Immature natural killer cell (primary cell): ENCODE results near the gene LIPA. TPM values are rescaled to one million over a fixed set of nuclear protein-coding genes. Genes with fewer than 3 reads are reported as not detected.
"Not testable (repeated sequence)": the region's sequence is repeated elsewhere in the genome, so short reads cannot be mapped to it uniquely, and the experiment has no call there.

Experiments used
- DNase-seq, 3 donors: peaks; one replicate each; pipeline ENCODE4 v3.0.0; 2022; ENCODE audit warnings: mixed read lengths in 1 of 3
- H3K27ac Mint-ChIP-seq, 6 donors: one replicate each; pipeline ENCODE4 v1.8.0; 2020; ENCODE audit warnings: mixed read lengths in 6 of 6, mild to moderate bottlenecking in 5 of 6, inconsistent platforms in 4 of 6, moderate library complexity in 3 of 6
- H3K27me3 Mint-ChIP-seq, 3 donors: one replicate each; pipeline ENCODE4 v1.8.0; 2020 to 2021; ENCODE audit warnings: low read depth in 3 of 3, mild to moderate bottlenecking in 3 of 3, mixed read lengths in 3 of 3, moderate library complexity in 3 of 3, inconsistent platforms in 1 of 3
- H3K36me3 Mint-ChIP-seq, 3 donors: one replicate each; pipeline ENCODE4 v1.8.0; 2020; ENCODE audit warnings: mixed read lengths in 3 of 3, inconsistent platforms in 2 of 3, mild to moderate bottlenecking in 2 of 3
- H3K4me1 Mint-ChIP-seq, 2 donors: one replicate each; pipeline ENCODE4 v1.8.0; 2020; ENCODE audit warnings: inconsistent platforms in 2 of 2, mild to moderate bottlenecking in 2 of 2, mixed read lengths in 2 of 2, moderate library complexity in 1 of 2
- H3K4me3 Mint-ChIP-seq, 5 donors: one replicate each; pipeline ENCODE4 v1.8.0; 2020; ENCODE audit warnings: mild to moderate bottlenecking in 5 of 5, mixed read lengths in 5 of 5, inconsistent platforms in 3 of 5, moderate library complexity in 3 of 5
- H3K9me3 Mint-ChIP-seq, 6 donors: one replicate each; pipeline ENCODE4 v1.8.0; 2020; ENCODE audit warnings: mild to moderate bottlenecking in 6 of 6, mixed read lengths in 6 of 6, inconsistent platforms in 4 of 6, moderate library complexity in 3 of 6
- polyA plus RNA-seq, 3 donors: library from polyadenylated mRNA; unstranded; fragments of 300-500 nt; fragmentation: Illumina TruSeq; gene quantifications; one replicate each; pipeline ENCODE4 v1.2.3, GENCODE V29; 2021

LIPA gene
- polyA plus RNA-seq, 3 donors from 2014 or later, result 120 to 196 (median 125) TPM

DNA sequence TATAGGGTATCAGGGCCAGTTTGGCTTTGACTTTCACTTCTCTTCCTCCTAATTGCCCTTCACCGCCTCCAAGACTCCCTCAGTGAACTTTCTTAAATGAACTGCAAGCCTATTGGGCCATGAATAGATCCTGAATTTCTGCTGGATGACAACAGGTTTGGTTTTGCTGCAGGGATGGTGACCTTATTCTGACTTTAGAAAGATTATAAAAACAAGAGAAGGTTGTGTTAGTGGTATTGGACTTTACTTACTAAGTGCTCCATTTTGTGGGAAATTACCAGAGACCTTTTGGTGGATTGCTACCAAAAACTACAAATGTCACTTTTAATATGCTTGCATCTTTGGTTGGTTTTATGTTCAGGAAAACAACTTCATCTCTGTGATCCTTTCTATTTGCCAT lies 11.5 kb upstream of the LIPA start:
- H3K27me3 Mint-ChIP-seq, result peaks cover 0 to 7% (median 3%) of the 10 kb centered on the region in 3 donors
- H3K36me3 Mint-ChIP-seq, result peaks cover 0 to 4% (median 0%) of the 10 kb centered on the region in 3 donors
- H3K9me3 Mint-ChIP-seq, result no peaks in the 10 kb centered on the region
- no peak overlapping the region for H3K27ac Mint-ChIP-seq
- no peak for DNase-seq
- H3K4me1 Mint-ChIP-seq, result peaks cover 5 to 10% of the 10 kb centered on the region in 2 donors
- no peak overlapping the region for H3K4me3 Mint-ChIP-seq

GRCh38 chr10:89262086-89263051 lies 10.8 kb upstream of the LIPA start:
- H3K27me3 Mint-ChIP-seq, result peaks cover 0 to 7% (median 3%) of the 10 kb centered on the region in 3 donors
- no peak overlapping the region for H3K4me3 Mint-ChIP-seq
- DNase-seq, result no peak
- no peaks in the 10 kb centered on the region for H3K9me3 Mint-ChIP-seq
- H3K27ac Mint-ChIP-seq, result no peak overlapping the region
- peaks cover 0 to 4% (median 0%) of the 10 kb centered on the region in 3 donors for H3K36me3 Mint-ChIP-seq
- H3K4me1 Mint-ChIP-seq, result peaks cover 5 to 10% of the 10 kb centered on the region in 2 donors

- no peaks in the 10 kb centered on the region for H3K9me3 Mint-ChIP-seq
- no peak overlapping the region for H3K4me3 Mint-ChIP-seq
- peaks cover under 1 to 8% (median 3%) of the 10 kb centered on the region in 3 donors for H3K27me3 Mint-ChIP-seq
- peaks cover 0 to 3% of the 10 kb centered on the region in 2 donors for H3K4me1 Mint-ChIP-seq
- DNase-seq, result no peak
- H3K27ac Mint-ChIP-seq, result no peak overlapping the region
- H3K36me3 Mint-ChIP-seq, result peaks cover 0 to 4% (median 0%) of the 10 kb centered on the region in 3 donors
Measured at GRCh38 chr10:89258881-89259280, 7.3 kb upstream of the LIPA start.

GRCh38 chr10:89257581-89257980 lies 6.0 kb upstream of the LIPA start:
- Mint-ChIP-seq H3K4me3 (no peak overlapping the region), H3K27me3 (peaks cover 1 to 8% (median 1%) of the 10 kb centered on the region in 3 donors), H3K9me3 (peaks cover 0 to under 1% (median 0%) of the 10 kb centered on the region in 6 donors), H3K27ac (no peak overlapping the region), H3K4me1 (peaks cover 0 to 3% of the 10 kb centered on the region in 2 donors), H3K36me3 (peaks cover 0 to 4% (median 0%) of the 10 kb centered on the region in 3 donors)
- no peak for DNase-seq

GRCh38 chr10:89256962-89257361 lies 5.4 kb upstream of the LIPA start:
- Mint-ChIP-seq H3K27ac (no peak overlapping the region), H3K27me3 (peaks cover 1 to 8% (median 2%) of the 10 kb centered on the region in 3 donors), H3K4me3 (no peak overlapping the region), H3K4me1 (peaks cover 5 to 6% of the 10 kb centered on the region in 2 donors), H3K36me3 (peaks cover 0 to 4% (median 0%) of the 10 kb centered on the region in 3 donors), H3K9me3 (peaks cover 0 to 2% (median 0%) of the 10 kb centered on the region in 6 donors)
- DNase-seq, result no peak

GRCh38 chr10:89256340-89256739 lies 4.8 kb upstream of the LIPA start:
- H3K36me3 Mint-ChIP-seq, result no peaks in the 10 kb centered on the region
- H3K27me3 Mint-ChIP-seq, result peaks cover 1 to 8% (median 6%) of the 10 kb centered on the region in 3 donors
- H3K9me3 Mint-ChIP-seq, result peaks cover 0 to 2% (median 0%) of the 10 kb centered on the region in 6 donors
- H3K4me1 Mint-ChIP-seq, result peaks cover 5 to 8% of the 10 kb centered on the region in 2 donors
- DNase-seq, result no peak
- H3K4me3 Mint-ChIP-seq, result no peak overlapping the region
- no peak overlapping the region for H3K27ac Mint-ChIP-seq

DNA sequence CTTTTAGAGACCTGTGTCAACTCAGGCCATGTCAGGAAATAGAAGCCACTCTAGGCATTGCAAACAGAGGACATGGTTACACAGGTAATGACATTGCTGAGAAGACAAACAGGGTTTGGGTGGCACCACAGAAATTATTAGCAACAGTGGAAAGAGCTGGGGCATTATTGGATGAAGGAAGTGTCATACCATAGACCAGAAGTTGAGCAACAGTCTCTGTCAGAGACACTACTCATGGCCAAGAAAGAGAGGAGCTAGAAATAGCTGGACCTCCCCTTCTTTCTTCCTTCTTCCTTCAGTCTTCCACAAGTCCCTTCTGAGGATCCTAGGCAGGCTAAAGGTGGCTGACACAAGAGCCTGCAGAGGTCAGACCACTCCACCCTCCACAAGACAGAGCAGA lies 4.2 kb upstream of the LIPA start:
- no peak overlapping the region for H3K27ac Mint-ChIP-seq
- H3K4me1 Mint-ChIP-seq, result peaks cover 10 to 13% of the 10 kb centered on the region in 2 donors
- peaks cover 1 to 8% (median 6%) of the 10 kb centered on the region in 3 donors for H3K27me3 Mint-ChIP-seq
- no peak overlapping the region for H3K4me3 Mint-ChIP-seq
- DNase-seq, result no peak
- H3K36me3 Mint-ChIP-seq, result no peaks in the 10 kb centered on the region
- H3K9me3 Mint-ChIP-seq, result peaks cover 0 to 2% (median 0%) of the 10 kb centered on the region in 6 donors

DNA sequence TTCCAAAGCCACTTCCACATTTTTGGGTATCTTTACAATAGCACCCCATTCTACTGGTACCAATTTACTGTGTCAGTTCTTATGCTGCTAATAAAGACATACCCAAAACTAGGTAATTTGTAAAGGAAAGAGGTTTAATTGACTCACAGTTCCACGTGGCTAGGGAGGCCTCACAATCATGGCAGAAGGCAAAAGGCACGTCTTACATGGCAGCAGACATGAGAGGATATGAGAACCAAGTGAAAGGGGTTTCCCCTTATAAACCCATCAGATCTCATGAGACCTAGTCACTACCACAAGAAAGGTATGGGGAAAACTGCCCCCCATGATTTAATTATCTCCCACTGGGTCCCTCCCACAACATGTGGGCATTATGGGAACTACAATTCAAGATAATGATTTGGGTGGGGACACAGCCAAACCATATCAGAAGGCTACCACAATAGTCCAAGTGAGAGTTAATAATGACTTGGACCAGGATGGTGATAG lies 3.6 kb upstream of the LIPA start:
- peaks cover 13 to 20% of the 10 kb centered on the region in 2 donors for H3K4me1 Mint-ChIP-seq

DNA sequence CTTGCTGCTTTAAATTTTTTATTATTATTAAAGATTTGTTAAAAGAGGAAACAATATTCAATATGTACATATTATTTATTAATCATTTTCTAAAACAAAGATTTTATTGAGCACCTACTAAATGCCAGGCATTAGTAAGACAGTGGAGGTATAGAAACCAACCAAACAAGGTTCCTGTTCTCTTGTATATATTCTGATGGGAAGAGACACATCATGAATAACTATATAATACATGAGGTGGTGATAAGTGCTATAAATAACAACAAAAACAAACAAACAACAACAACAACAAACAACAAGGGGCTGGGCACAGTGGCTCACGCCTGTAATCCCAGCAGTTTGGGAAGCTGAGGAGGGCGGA lies 630 bp upstream of the LIPA start:
- peak overlapping the region in 3 of 5 donors; percentile 88 to 90 (median 90) for H3K4me3 Mint-ChIP-seq
- no peak for DNase-seq
- peaks cover 15 to 30% of the 10 kb centered on the region in 2 donors for H3K4me1 Mint-ChIP-seq
- H3K27me3 Mint-ChIP-seq, result peaks cover 1 to 5% (median 3%) of the 10 kb centered on the region in 3 donors
- H3K9me3 Mint-ChIP-seq, result peaks cover 0 to 2% (median 0%) of the 10 kb centered on the region in 6 donors
- H3K36me3 Mint-ChIP-seq, result no peaks in the 10 kb centered on the region
- peak overlapping the region; percentile 51 to 84 (median 81) for H3K27ac Mint-ChIP-seq

More for the DNA sequence above, 3.6 kb upstream of the LIPA start:
- H3K9me3 Mint-ChIP-seq, H3K27me3 Mint-ChIP-seq, H3K36me3 Mint-ChIP-seq, H3K27ac Mint-ChIP-seq, H3K4me3 Mint-ChIP-seq, DNase-seq: not testable (repeated sequence)

GRCh38 chr10:89250865-89251408 lies 638 bp downstream of the LIPA start:
- Mint-ChIP-seq H3K4me3 (peak overlapping the region; percentile 88 to 90 (median 88)), H3K27me3 (peaks cover 0 to 5% (median 1%) of the 10 kb centered on the region in 3 donors), H3K36me3 (peaks cover 0 to 2% (median 0%) of the 10 kb centered on the region in 3 donors), H3K4me1 (peaks cover 15 to 30% of the 10 kb centered on the region in 2 donors), H3K9me3 (peaks cover 0 to 2% (median 0%) of the 10 kb centered on the region in 6 donors), H3K27ac (peak overlapping the region; percentile 59 to 86 (median 81))
- peak in 1 of 3 donors; percentile 1 for DNase-seq

- Mint-ChIP-seq H3K4me3 (no peak overlapping the region), H3K27me3 (peaks cover 0 to 5% (median 1%) of the 10 kb centered on the region in 3 donors), H3K36me3 (peaks cover 0 to 4% (median 0%) of the 10 kb centered on the region in 3 donors), H3K27ac (no peak overlapping the region), H3K9me3 (peaks cover 0 to 2% (median 0%) of the 10 kb centered on the region in 6 donors), H3K4me1 (peaks cover 15 to 30% of the 10 kb centered on the region in 2 donors)
- DNase-seq, result no peak
Measured at GRCh38 chr10:89248990-89249389, 2.6 kb downstream of the LIPA start.

DNA sequence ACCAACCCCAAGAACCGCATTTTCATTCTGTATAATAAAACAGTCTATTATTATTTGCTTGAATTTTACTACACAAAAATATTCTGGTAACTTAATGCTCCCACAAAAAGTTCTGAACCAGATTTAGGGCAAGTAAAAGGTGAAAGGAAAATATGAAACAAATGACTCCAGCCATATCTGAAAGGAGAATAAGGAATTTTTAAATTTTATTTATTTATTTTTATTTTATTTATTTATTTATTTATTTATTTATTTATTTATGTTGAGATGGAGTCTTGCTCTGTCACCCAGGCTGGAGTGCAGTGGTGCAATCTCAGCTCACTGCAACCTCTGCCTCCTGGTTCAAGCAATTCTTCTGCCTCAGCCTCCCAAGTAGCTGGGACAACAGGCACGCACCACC lies 4.0 kb downstream of the LIPA start:
- not testable (repeated sequence) for H3K27me3 Mint-ChIP-seq, H3K36me3 Mint-ChIP-seq, H3K4me3 Mint-ChIP-seq, H3K27ac Mint-ChIP-seq, DNase-seq, H3K9me3 Mint-ChIP-seq
- peaks cover 21 to 38% of the 10 kb centered on the region in 2 donors for H3K4me1 Mint-ChIP-seq

GRCh38 chr10:89245802-89246201 lies 5.8 kb downstream of the LIPA start:
- Mint-ChIP-seq H3K36me3 (peaks cover 0 to 12% (median 0%) of the 10 kb centered on the region in 3 donors), H3K9me3 (no peaks in the 10 kb centered on the region), H3K4me3 (no peak overlapping the region), H3K27ac (no peak overlapping the region), H3K27me3 (no peaks in the 10 kb centered on the region), H3K4me1 (peaks cover 15 to 32% of the 10 kb centered on the region in 2 donors)
- DNase-seq, result no peak
